IMR-90 (cell line): ENCODE results near the gene ATG9B. TPM values are rescaled to one million over a fixed set of nuclear protein-coding genes. Genes with fewer than 3 reads are reported as not detected.

Experiments
- ATAC-seq: fragments of 200-7000 bp; cut with Tn5 transposase; 2 replicates; pipeline ENCODE4 v1.9.1; 2020; ENCODE audit warnings: low read depth, mild to moderate bottlenecking, moderate library complexity
- BruUV-seq: library from RNA; stranded (reverse); fragments of 400-500 nt; replicated peaks from 2 replicates; lab custom pipeline; 2021; lab: Mats Ljungman, UMichigan
- CTCF ChIA-PET: fragments of 300-600 bp; formaldehyde crosslinking; extraction: SDS; loops from one replicate; lab custom pipeline; 2021; ENCODE audit warnings: antibody characterized with exemption; lab: Yijun Ruan, JAX
- POLR2A ChIA-PET: fragments of 300-600 bp; sonication (Branson Sonifier 250); formaldehyde crosslinking; loops from one replicate; lab custom pipeline; 2022; ENCODE audit warnings: antibody characterized with exemption; ENCODE audit not compliant: unreplicated experiment; lab: Charles Lee
- DNase-seq: peaks from one replicate; pipeline ENCODE4 v3.0.0; 2013
- H2AFZ ChIP-seq: replicated peaks from 2 replicates; pipeline ENCODE3; 2013; ENCODE audit warnings: low read length, mild to moderate bottlenecking; ENCODE audit not compliant: poor library complexity
- H2AK5ac ChIP-seq: 2 replicates; pipeline ENCODE4 v1.6.1; 2013; ENCODE audit warnings: low read depth, low read length, inconsistent platforms
- H2AK9ac ChIP-seq: replicated peaks from 2 replicates; pipeline ENCODE3; 2013; ENCODE audit warnings: mild to moderate bottlenecking, low read depth, low read length, moderate library complexity; ENCODE audit not compliant: poor library complexity
- H2BK120ac ChIP-seq: 2 replicates; pipeline ENCODE4 v1.6.1; 2013; ENCODE audit warnings: low read depth, low read length, inconsistent platforms
- H2BK15ac ChIP-seq: 3 replicates; pipeline ENCODE4 v1.6.1; 2013; ENCODE audit warnings: low read depth, low read length, inconsistent platforms
- H2BK20ac ChIP-seq: 2 replicates; pipeline ENCODE4 v1.6.1; 2013; ENCODE audit warnings: low read depth, mild to moderate bottlenecking, inconsistent platforms, low read length, moderate library complexity
- H2BK5ac ChIP-seq: 2 replicates; pipeline ENCODE4 v1.6.1; 2013; ENCODE audit warnings: mild to moderate bottlenecking, low read depth, low read length, inconsistent platforms; ENCODE audit not compliant: poor library complexity, severe bottlenecking
- H3K14ac ChIP-seq: replicated peaks from 2 replicates; pipeline ENCODE4 v1.6.1; 2013; ENCODE audit warnings: low read depth, low read length, inconsistent platforms
- H3K18ac ChIP-seq: 2 replicates; pipeline ENCODE4 v1.6.1; 2013; ENCODE audit warnings: low read depth, low read length, control low read depth
- H3K23ac ChIP-seq: 2 replicates; pipeline ENCODE4 v1.6.1; 2013; ENCODE audit warnings: low read depth, low read length, inconsistent platforms
- H3K27ac ChIP-seq: 2 replicates; pipeline ENCODE4 v1.5.1; 2013; ENCODE audit warnings: mild to moderate bottlenecking, control low read depth, low read length; ENCODE audit not compliant: insufficient read depth
- H3K27me3 ChIP-seq: 2 replicates; pipeline ENCODE4 v1.6.1; 2013; ENCODE audit warnings: low read length; ENCODE audit not compliant: control insufficient read depth, insufficient read depth
- H3K36me3 ChIP-seq: 2 replicates; pipeline ENCODE4 v1.6.1; 2013; ENCODE audit warnings: low read length, mixed read lengths; ENCODE audit not compliant: control insufficient read depth, insufficient read depth
- H3K4ac ChIP-seq: 2 replicates; pipeline ENCODE4 v1.6.1; 2013; ENCODE audit warnings: low read depth, low read length, inconsistent platforms
- H3K4me1 ChIP-seq: 2 replicates; pipeline ENCODE4 v1.6.1; 2013; ENCODE audit warnings: low read length, mixed read lengths; ENCODE audit not compliant: control insufficient read depth, insufficient read depth
- H3K4me2 ChIP-seq: 2 replicates; pipeline ENCODE4 v1.6.1; 2013; ENCODE audit warnings: low read depth, mild to moderate bottlenecking, control low read depth, low read length, moderate library complexity
- H3K4me3 ChIP-seq: 2 replicates; pipeline ENCODE4 v1.5.1; 2013; ENCODE audit warnings: low read depth, mild to moderate bottlenecking, control low read depth, low read length, moderate library complexity; ENCODE audit not compliant: insufficient read depth
- H3K56ac ChIP-seq: 2 replicates; pipeline ENCODE4 v1.6.1; 2013; ENCODE audit warnings: low read length, inconsistent platforms; ENCODE audit not compliant: insufficient read depth; ENCODE audit errors: extremely low read depth
- H3K79me1 ChIP-seq, 2 experiments: 2 replicates each; pipeline ENCODE4 v1.6.1; 2013; ENCODE audit warnings: low read length in 2 of 2, inconsistent platforms in 1 of 2, low read depth in 1 of 2
- H3K9ac ChIP-seq: 2 replicates; pipeline ENCODE4 v1.6.1; 2013; ENCODE audit warnings: low read depth, low read length, control low read depth
- H3K9me1 ChIP-seq: 2 replicates; pipeline ENCODE4 v1.6.1; 2013; ENCODE audit warnings: low read length, inconsistent platforms; ENCODE audit not compliant: insufficient read depth
- H3K9me3 ChIP-seq: 2 replicates; pipeline ENCODE4 v1.6.1; 2013; ENCODE audit warnings: low read length; ENCODE audit not compliant: control insufficient read depth, insufficient read depth
- H4K20me1 ChIP-seq: 2 replicates; pipeline ENCODE4 v1.6.1; 2013; ENCODE audit warnings: low read length, inconsistent platforms; ENCODE audit not compliant: insufficient read depth
- H4K5ac ChIP-seq: 2 replicates; pipeline ENCODE4 v1.6.1; 2013; ENCODE audit warnings: mild to moderate bottlenecking, low read depth, low read length, control low read depth
- H4K8ac ChIP-seq, 2 experiments: 2 replicates each; pipeline ENCODE4 v1.6.1; 2013; ENCODE audit warnings: low read depth in 2 of 2, low read length in 2 of 2, control low read depth in 1 of 2, inconsistent platforms in 1 of 2
- H4K91ac ChIP-seq: 2 replicates; pipeline ENCODE4 v1.6.1; 2013; ENCODE audit warnings: low read depth, low read length, inconsistent platforms; ENCODE audit not compliant: insufficient read depth
- CEBPB ChIP-seq: IDR thresholded peaks from 2 replicates; pipeline ENCODE4 v1.6.1; 2012; ENCODE audit warnings: low read depth, low read length, improper control_type of control experiment
- ELK1 ChIP-seq: fragments of 150-350 bp; IDR thresholded peaks from 2 replicates; pipeline ENCODE4 v1.6.1; 2016; ENCODE audit warnings: low read depth, mild to moderate bottlenecking, low read length, moderate library complexity, borderline replicate concordance
- FOS ChIP-seq: fragments of 150-350 bp; IDR thresholded peaks from 2 replicates; pipeline ENCODE4 v1.6.1; 2016; ENCODE audit warnings: low read depth, low read length
- MAFK ChIP-seq: IDR thresholded peaks from 2 replicates; pipeline ENCODE4 v1.6.1; 2012; ENCODE audit warnings: low read depth, low read length, improper control_type of control experiment
- MAZ ChIP-seq: IDR thresholded peaks from 2 replicates; pipeline ENCODE4 v1.6.1; 2012; ENCODE audit warnings: low read depth, mild to moderate bottlenecking, low read length, improper control_type of control experiment, moderate library complexity, borderline replicate concordance
- NFE2L2 ChIP-seq: fragments of 150-350 bp; IDR thresholded peaks from 2 replicates; pipeline ENCODE4 v1.6.1; 2016; ENCODE audit warnings: low read depth, mild to moderate bottlenecking, low read length
- SMC3 ChIP-seq: fragments of 150-350 bp; IDR thresholded peaks from 2 replicates; pipeline ENCODE4 v1.6.1; 2016; ENCODE audit warnings: low read depth, mild to moderate bottlenecking, antibody characterized with exemption, low read length, moderate library complexity
- WGBS, 2 experiments: methylation state at CpG; one replicate each; pipeline versions ENCODE4 v1.1.5 to v1.1.7; 2013; ENCODE audit warnings: missing lambda C conversion rate in 2 of 2; ENCODE audit not compliant: insufficient read length in 1 of 2; ENCODE audit errors: extremely low coverage in 2 of 2; 5-methylcytosine and 5-hydroxymethylcytosine counted together
- dilution Hi-C: fragments of 300-500 bp; cut with HindIII; formaldehyde crosslinking; loops from one replicate; pipeline ENCODE4 v1.14.3; 2018; ENCODE audit warnings: low sequenced_read_pairs; ENCODE audit not compliant: unreplicated experiment
- in situ Hi-C: fragments of 300-500 bp; cut with MboI; formaldehyde crosslinking; loops from 3 replicates; pipeline ENCODE4 v1.14.3; 2019; ENCODE audit warnings: low sequenced_read_pairs, inconsistent platforms, mixed read lengths
- intact Hi-C: fragments of 100-400 bp; cut with micrococcal nuclease; formaldehyde crosslinking; loops from 2 replicates; pipeline ENCODE4 v1.10.0; 2022
- polyA plus RNA-seq, 3 experiments: library from polyadenylated mRNA; depleted of rRNA; stranded (reverse); fragments of >200 nt; gene quantifications; 2 replicates each; pipeline ENCODE4 v1.2.3, GENCODE V29; 2012; ENCODE audit warnings: low replicate concordance in 1 of 3
- total RNA-seq: library from RNA; depleted of rRNA; stranded (reverse); fragments of >200 nt; gene quantifications from 2 replicates; pipeline ENCODE4 v1.2.3, GENCODE V29; 2012
- TF ChIP-seq, protein P1 (sequence below): fragments of 150-350 bp; IDR thresholded peaks from 2 replicates; pipeline ENCODE4 v1.6.1; 2017; ENCODE audit warnings: mild to moderate bottlenecking, antibody characterized with exemption, low read length, low read depth

ATG9B gene
- total and polyA plus RNA-seq, 2 of the 4 experiments (the other 2 are of a cell fraction) = 0.18 to 0.91 TPM

DNA sequence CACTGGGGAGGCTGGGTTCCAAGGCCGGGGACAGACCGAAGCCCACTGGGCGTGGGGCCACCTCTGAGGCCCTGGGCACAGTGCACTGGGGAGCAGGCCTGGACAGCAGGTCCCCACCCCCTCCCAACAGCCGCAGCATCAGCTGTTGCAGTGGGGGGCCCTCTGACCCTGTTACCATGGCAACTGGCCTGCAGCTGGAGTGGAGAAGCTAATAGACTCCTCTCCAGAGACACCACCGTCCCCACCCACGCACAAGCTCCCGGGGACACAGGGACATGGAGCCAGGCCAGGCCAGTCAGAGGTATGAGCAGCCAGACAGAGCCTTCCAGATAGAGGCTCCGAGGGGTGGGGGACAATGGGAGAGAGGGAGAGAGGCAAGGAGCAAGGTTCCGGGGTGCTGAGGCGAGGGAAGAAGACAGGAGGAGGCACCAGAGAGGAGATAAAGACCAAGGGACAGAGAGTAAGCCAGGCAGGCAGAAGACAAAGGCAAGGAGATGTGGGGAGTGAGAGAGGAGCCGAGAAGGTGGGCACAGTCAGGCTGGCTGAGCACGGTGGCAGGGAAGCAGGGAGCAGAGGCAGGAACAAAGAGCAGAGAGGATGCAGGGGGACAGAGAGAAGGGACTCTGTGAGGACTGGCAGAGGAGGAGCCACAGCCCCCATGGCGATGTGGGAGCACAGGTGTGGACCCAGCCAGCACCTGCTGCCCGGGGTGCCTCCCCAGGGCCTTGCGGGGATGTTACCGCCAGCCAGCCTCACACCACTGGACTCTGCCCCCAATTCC lies 52.9 kb downstream of the ATG9B start:
- H4K8ac ChIP-seq = no peak overlapping the region
- intact Hi-C loops (no loop called here), dilution Hi-C loops (no loop called here), in situ Hi-C loops (no loop called here)
- H2BK5ac ChIP-seq = no peak overlapping the region
- H4K5ac ChIP-seq = no peak overlapping the region
- DNase-seq (no peak), ATAC-seq (no peak; the same call in 1 of the 2 replicates)
- TF ChIP-seq FOS (no peak), MAFK (no peak), ELK1 (no peak), NFE2L2 (no peak), CEBPB (no peak), SMC3 (no peak), MAZ (no peak)
- TF ChIP-seq, protein P1, sequence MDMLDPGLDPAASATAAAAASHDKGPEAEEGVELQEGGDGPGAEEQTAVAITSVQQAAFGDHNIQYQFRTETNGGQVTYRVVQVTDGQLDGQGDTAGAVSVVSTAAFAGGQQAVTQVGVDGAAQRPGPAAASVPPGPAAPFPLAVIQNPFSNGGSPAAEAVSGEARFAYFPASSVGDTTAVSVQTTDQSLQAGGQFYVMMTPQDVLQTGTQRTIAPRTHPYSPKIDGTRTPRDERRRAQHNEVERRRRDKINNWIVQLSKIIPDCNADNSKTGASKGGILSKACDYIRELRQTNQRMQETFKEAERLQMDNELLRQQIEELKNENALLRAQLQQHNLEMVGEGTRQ = no peak
- H2AFZ ChIP-seq = peak overlapping the region; percentile 33
- H4K91ac ChIP-seq = no peak overlapping the region
- H3K36me3 ChIP-seq = no peaks in the 10 kb centered on the region; the same call in 1 of the 2 replicates
- H3K9me3 ChIP-seq = no peaks in the 10 kb centered on the region
- peaks cover 35% of the 10 kb centered on the region for H3K27me3 ChIP-seq
- ChIA-PET CTCF (interaction anchor here (0.6 to 1.2 kb wide), 2 partner anchors 17 to 90 kb away, joined by 4 read pairs; no protein-coding TSS in a partner anchor), POLR2A (no interaction called here)
- no peaks in the 10 kb centered on the region for H3K79me1 ChIP-seq
- no peak overlapping the region for H3K56ac ChIP-seq
- no peak overlapping the region for H3K4me3 ChIP-seq
- H2AK5ac ChIP-seq = no peak overlapping the region
- 42% methylated on average over 4 of the region's 16 CpGs; no CpG with 5 or more reads in 1 of the 2 experiments for WGBS, 2 experiments
- no peak overlapping the region for H3K4ac ChIP-seq
- no peak overlapping the region for H2BK120ac ChIP-seq
- H3K4me1 ChIP-seq = peaks cover 20% of the 10 kb centered on the region; the same call in 1 of the 2 replicates
- no TSS peak for BruUV-seq
- H4K20me1 ChIP-seq = no peaks in the 10 kb centered on the region; the same call in 1 of the 2 replicates
- no peaks in the 10 kb centered on the region for H3K9me1 ChIP-seq
- peak overlapping the region; percentile 13 for H2AK9ac ChIP-seq
- no peak overlapping the region; the same call in 1 of the 2 replicates for H3K4me2 ChIP-seq
- H3K27ac ChIP-seq = no peak overlapping the region; the same call in 1 of the 2 replicates
- no peak overlapping the region for H2BK20ac ChIP-seq
- H3K23ac ChIP-seq = no peak overlapping the region
- no peak overlapping the region for H3K9ac ChIP-seq
- H3K18ac ChIP-seq = no peak overlapping the region; the same call in 1 of the 2 replicates
- H2BK15ac ChIP-seq = no peak overlapping the region
- H3K14ac ChIP-seq = no peak overlapping the region
